Chondrocyte (in vitro differentiated cells): ENCODE measurements around the gene EIF2D. TPM values are rescaled to one million over a fixed set of nuclear protein-coding genes. Genes with fewer than 3 reads are reported as not detected.

Experiments used
- DNase-seq: peaks from one replicate; pipeline ENCODE4 v3.0.0; 2021; ENCODE audit warnings: mixed read lengths, low spot score
- H3K27ac Mint-ChIP-seq: one replicate; pipeline ENCODE4 v1.8.0; 2021; ENCODE audit warnings: mild to moderate bottlenecking, moderate library complexity, mixed read lengths; ENCODE audit not compliant: unreplicated experiment
- H3K27me3 Mint-ChIP-seq: 2 replicates; pipeline ENCODE4 v1.8.0; 2021; ENCODE audit warnings: low read depth, mixed read lengths
- H3K36me3 Mint-ChIP-seq: 2 replicates; pipeline ENCODE4 v1.8.0; 2021; ENCODE audit warnings: low read depth, mixed read lengths
- H3K4me1 Mint-ChIP-seq: 2 replicates; pipeline ENCODE4 v1.8.0; 2021; ENCODE audit warnings: low read depth, mild to moderate bottlenecking, mixed read lengths
- H3K4me3 Mint-ChIP-seq: one replicate; pipeline ENCODE4 v1.8.0; 2021; ENCODE audit warnings: mild to moderate bottlenecking, moderate library complexity, mixed read lengths; ENCODE audit not compliant: unreplicated experiment
- H3K9me3 Mint-ChIP-seq: 2 replicates; pipeline ENCODE4 v1.8.0; 2021; ENCODE audit warnings: low read depth, mixed read lengths
- CTCF ChIP-seq: fragments of 200-600 bp; sonication (generic); IDR thresholded peaks from 2 replicates; pipeline ENCODE4 v1.5.0; 2021; ENCODE audit warnings: antibody characterized with exemption, mild to moderate bottlenecking, moderate library complexity
- total RNA-seq: library from RNA; stranded (reverse); gene quantifications from 3 replicates; pipeline ENCODE4 v1.2.1, GENCODE V29; 2021

The EIF2D gene
- total RNA-seq, 1 donor from 2014 or later = 33.9 TPM

GRCh38 chr1:206570529-206570928, 41.7 kb downstream of the EIF2D start:
- H3K27ac Mint-ChIP-seq = no peak overlapping the region

GRCh38 chr1:206569556-206569955, 42.7 kb downstream of the EIF2D start:
- no peak for TF ChIP-seq CTCF
- H3K27me3 Mint-ChIP-seq = peaks cover 14% of the 10 kb centered on the region
- H3K9me3 Mint-ChIP-seq = no peaks in the 10 kb centered on the region
- no peaks in the 10 kb centered on the region for H3K4me1 Mint-ChIP-seq
- DNase-seq = no peak
- no peak overlapping the region for H3K27ac Mint-ChIP-seq
- peaks cover 3% of the 10 kb centered on the region for H3K36me3 Mint-ChIP-seq
- H3K4me3 Mint-ChIP-seq = no peak overlapping the region

More at GRCh38 chr1:206570529-206570928, 41.7 kb downstream of the EIF2D start:
- Mint-ChIP-seq H3K9me3 (no peaks in the 10 kb centered on the region), H3K27me3 (peaks cover 4% of the 10 kb centered on the region), H3K4me3 (no peak overlapping the region), H3K4me1 (peaks cover 5% of the 10 kb centered on the region), H3K36me3 (no peaks in the 10 kb centered on the region)
- DNase-seq = no peak
- TF ChIP-seq CTCF = no peak

GRCh38 chr1:206568779-206569352, 43.4 kb downstream of the EIF2D start:
- H3K9me3 Mint-ChIP-seq = no peaks in the 10 kb centered on the region
- H3K4me3 Mint-ChIP-seq = no peak overlapping the region
- TF ChIP-seq CTCF = no peak
- no peaks in the 10 kb centered on the region for H3K4me1 Mint-ChIP-seq
- peaks cover 15% of the 10 kb centered on the region for H3K27me3 Mint-ChIP-seq
- peaks cover 3% of the 10 kb centered on the region for H3K36me3 Mint-ChIP-seq
- DNase-seq = no peak
- no peak overlapping the region for H3K27ac Mint-ChIP-seq

- Mint-ChIP-seq H3K27me3 (peaks cover 16% of the 10 kb centered on the region), H3K9me3 (no peaks in the 10 kb centered on the region), H3K4me3 (no peak overlapping the region), H3K27ac (no peak overlapping the region), H3K4me1 (no peaks in the 10 kb centered on the region), H3K36me3 (peaks cover 3% of the 10 kb centered on the region)
- no peak for DNase-seq
- no peak for TF ChIP-seq CTCF
Observed at GRCh38 chr1:206568256-206568655, 44.0 kb downstream of the EIF2D start.

- no peak for TF ChIP-seq CTCF
- no peaks in the 10 kb centered on the region for H3K4me1 Mint-ChIP-seq
- peaks cover 17% of the 10 kb centered on the region for H3K27me3 Mint-ChIP-seq
- DNase-seq = no peak
- H3K9me3 Mint-ChIP-seq = no peaks in the 10 kb centered on the region
- H3K4me3 Mint-ChIP-seq = no peak overlapping the region
- peaks cover 3% of the 10 kb centered on the region for H3K36me3 Mint-ChIP-seq
- no peak overlapping the region for H3K27ac Mint-ChIP-seq
Observed at GRCh38 chr1:206566999-206567398, 45.3 kb downstream of the EIF2D start.
